A549 (cell line): Measurements from ENCODE around the gene ELOVL5. TPM values are rescaled to one million over a fixed set of nuclear protein-coding genes. Genes with fewer than 3 reads are reported as not detected.

Experiments
- ATAC-seq, 2 experiments: fragments of 200-7000 bp in 1 of 2; fragments of >200 bp in 1 of 2; cut with Nextera tagmentation in 1 of 2; cut with Tn5 transposase in 1 of 2; 3 replicates each; pipeline versions ENCODE4 v1.8.0 to v1.9.1; 2018 to 2020; ENCODE audit warnings: mild to moderate bottlenecking in 1 of 2, moderate library complexity in 1 of 2
- CTCF ChIA-PET: fragments of 300-600 bp; sonication (Branson Sonifier 250); formaldehyde crosslinking; extraction: SDS; loops from one replicate; lab custom pipeline; 2021; ENCODE audit warnings: antibody characterized with exemption, inconsistent platforms; lab: Yijun Ruan, JAX
- POLR2A ChIA-PET: fragments of 350-600 bp; formaldehyde crosslinking; extraction: SDS; loops from one replicate; lab custom pipeline; 2021; ENCODE audit warnings: antibody characterized with exemption, inconsistent platforms; lab: Yijun Ruan, JAX
- DNase-seq, 2 experiments: peaks; one replicate each; pipeline versions ENCODE4 v3.0.0 to v3.0.0-alpha.2; 2011 to 2016; ENCODE audit warnings: low read depth in 1 of 2, low spot score in 1 of 2
- FAIRE-seq: peaks from 2 replicates; lab custom pipeline; 2011; peaks lifted over from hg19 to GRCh38; lab: Jason Lieb, UNC
- H3K27ac ChIP-seq, 2 experiments: fragments of >200 bp; sonication (Bioruptor Twin); formaldehyde crosslinking; 3 replicates each; pipeline ENCODE4 v1.5.1; 2016 to 2017
- H3K4me1 ChIP-seq: fragments of >200 bp; sonication (Bioruptor Twin); formaldehyde crosslinking; 3 replicates; pipeline ENCODE4 v1.6.1; 2016
- H3K4me2 ChIP-seq: fragments of >200 bp; sonication (Bioruptor Twin); formaldehyde crosslinking; 3 replicates; pipeline ENCODE4 v1.6.1; 2016
- H3K4me3 ChIP-seq: fragments of >200 bp; sonication (Bioruptor Twin); formaldehyde crosslinking; 3 replicates; pipeline ENCODE4 v1.5.1; 2016
- H3K9me3 ChIP-seq: fragments of >200 bp; sonication (Bioruptor Twin); formaldehyde crosslinking; 3 replicates; pipeline ENCODE4 v1.6.1; 2016
- BHLHE40 ChIP-seq: IDR thresholded peaks from 2 replicates; pipeline ENCODE4 v1.6.1; 2012; ENCODE audit warnings: low read depth, low read length, inconsistent platforms
- CEBPB ChIP-seq, 2 experiments: fragments of >200 bp in 1 of 2; sonication (Bioruptor Twin) in 1 of 2; formaldehyde crosslinking in 1 of 2; IDR thresholded peaks; 2 replicates each; pipeline ENCODE4 v1.6.1; 2012 to 2016
- CHD2 ChIP-seq: fragments of 150-350 bp; IDR thresholded peaks from 2 replicates; pipeline ENCODE4 v1.6.1; 2014; ENCODE audit warnings: low read length; ENCODE audit not compliant: partially characterized antibody
- CHD4 ChIP-seq: fragments of 200-600 bp; sonication (generic); IDR thresholded peaks from 2 replicates; pipeline ENCODE4 v1.6.1; 2016; ENCODE audit warnings: antibody characterized with exemption, mild to moderate bottlenecking, borderline replicate concordance
- ELK1 ChIP-seq: fragments of 150-350 bp; IDR thresholded peaks from 2 replicates; pipeline ENCODE4 v1.6.1; 2014; ENCODE audit warnings: low read depth, mild to moderate bottlenecking, low read length
- EP300 ChIP-seq, 2 experiments: fragments of >200 bp; sonication (Bioruptor Twin); formaldehyde crosslinking; IDR thresholded peaks; 2 replicates in 1 of 2; 3 replicates in 1 of 2; pipeline ENCODE4 v1.6.1; 2016 to 2017
- ESRRA ChIP-seq: fragments of 150-350 bp; IDR thresholded peaks from 2 replicates; pipeline ENCODE4 v1.6.1; 2014; ENCODE audit warnings: mild to moderate bottlenecking, low read length, borderline replicate concordance
- FOSL2 ChIP-seq, 2 experiments: fragments of 450-650 bp in 1 of 2; fragments of >200 bp in 1 of 2; sonication (Bioruptor Twin) in 1 of 2; formaldehyde crosslinking; IDR thresholded peaks; 2 replicates each; pipeline versions ENCODE4 v1.5.0 to v1.6.1; 2016 to 2020; ENCODE audit warnings: mild to moderate bottlenecking in 1 of 2, moderate library complexity in 1 of 2
- FOXS1 ChIP-seq: fragments of 250-450 bp; sonication (Bioruptor Pico); IDR thresholded peaks from 2 replicates; pipeline ENCODE4 v1.5.0; 2020; ENCODE audit warnings: mild to moderate bottlenecking, moderate library complexity
- HEYL ChIP-seq: fragments of 250-450 bp; sonication (Bioruptor Pico); IDR thresholded peaks from 2 replicates; pipeline ENCODE4 v1.8.0; 2021; ENCODE audit warnings: mild to moderate bottlenecking, moderate library complexity
- HMGXB4 ChIP-seq: fragments of 250-450 bp; sonication (Bioruptor Pico); IDR thresholded peaks from 2 replicates; pipeline ENCODE4 v1.5.0; 2021; ENCODE audit warnings: mild to moderate bottlenecking, moderate library complexity, borderline replicate concordance
- HOXB13 ChIP-seq: fragments of 250-450 bp; sonication (Bioruptor Pico); IDR thresholded peaks from 2 replicates; pipeline ENCODE4 v1.5.0; 2020; ENCODE audit warnings: low read depth, mild to moderate bottlenecking, moderate library complexity
- HOXB5 ChIP-seq: fragments of 250-450 bp; sonication (Bioruptor Pico); IDR thresholded peaks from 2 replicates; pipeline ENCODE4 v1.5.0; 2020; ENCODE audit warnings: mild to moderate bottlenecking, moderate library complexity
- JUN ChIP-seq, 2 experiments: fragments of >200 bp; sonication (Bioruptor Twin); formaldehyde crosslinking; IDR thresholded peaks; 2 replicates in 1 of 2; 3 replicates in 1 of 2; pipeline ENCODE4 v1.6.1; 2016 to 2017
- KDM1A ChIP-seq: fragments of 200-600 bp; sonication (generic); IDR thresholded peaks from 2 replicates; pipeline ENCODE4 v1.6.1; 2016; ENCODE audit warnings: low read depth, mild to moderate bottlenecking
- MAFK ChIP-seq: fragments of 450-650 bp; IDR thresholded peaks from 2 replicates; pipeline ENCODE4 v1.6.1; 2014; ENCODE audit not compliant: partially characterized antibody
- MYC ChIP-seq: IDR thresholded peaks from 2 replicates; pipeline ENCODE4 v1.6.1; 2012; ENCODE audit warnings: mild to moderate bottlenecking, inconsistent platforms, low read length, improper control_type of control experiment, borderline replicate concordance
- PBX3 ChIP-seq: IDR thresholded peaks from 2 replicates; pipeline ENCODE4 v1.6.1; 2012
- PHF8 ChIP-seq: fragments of 200-600 bp; sonication (generic); IDR thresholded peaks from 2 replicates; pipeline ENCODE4 v1.6.1; 2016; ENCODE audit warnings: low read depth, mild to moderate bottlenecking, antibody characterized with exemption, moderate library complexity, borderline replicate concordance
- POLR2A ChIP-seq: IDR thresholded peaks from 2 replicates; pipeline ENCODE4 v1.6.1; 2012; ENCODE audit warnings: mild to moderate bottlenecking, low read length
- POLR2AphosphoS2 ChIP-seq: conservative IDR thresholded peaks from 2 replicates; pipeline ENCODE4 v1.6.1; 2012; ENCODE audit warnings: low read length, improper control_type of control experiment, inconsistent platforms
- RAD21 ChIP-seq, 2 experiments: fragments of >200 bp in 1 of 2; sonication (Bioruptor Twin) in 1 of 2; formaldehyde crosslinking in 1 of 2; IDR thresholded peaks in 1 of 2; conservative IDR thresholded peaks in 1 of 2; 2 replicates in 1 of 2; 3 replicates in 1 of 2; pipeline ENCODE4 v1.6.1; 2012 to 2018; ENCODE audit warnings: inconsistent platforms in 1 of 2
- RARB ChIP-seq: fragments of 250-450 bp; sonication (Bioruptor Pico); IDR thresholded peaks from 2 replicates; pipeline ENCODE4 v1.8.0; 2021; ENCODE audit warnings: mild to moderate bottlenecking, moderate library complexity
- REST ChIP-seq: fragments of 200-600 bp; sonication (generic); IDR thresholded peaks from 2 replicates; pipeline ENCODE4 v1.6.1; 2016; ENCODE audit warnings: antibody characterized with exemption, mild to moderate bottlenecking, moderate library complexity
- SREBF2 ChIP-seq: fragments of 450-650 bp; IDR thresholded peaks from 2 replicates; pipeline ENCODE4 v1.6.1; 2014; ENCODE audit warnings: mild to moderate bottlenecking, moderate library complexity
- TP53 ChIP-seq: fragments of 250-450 bp; sonication (Bioruptor Pico); IDR thresholded peaks from 2 replicates; pipeline ENCODE4 v1.5.0; 2021; ENCODE audit warnings: mild to moderate bottlenecking, moderate library complexity
- ZNF302 ChIP-seq: fragments of 250-450 bp; sonication (Bioruptor Pico); IDR thresholded peaks from 2 replicates; pipeline ENCODE4 v1.9.0; 2021; ENCODE audit warnings: inconsistent platforms, mild to moderate bottlenecking, moderate library complexity
- ZSCAN20 ChIP-seq: fragments of 250-450 bp; sonication (Bioruptor Pico); IDR thresholded peaks from 2 replicates; pipeline ENCODE4 v1.8.0; 2022; ENCODE audit warnings: mild to moderate bottlenecking, moderate library complexity
- WGBS: methylation state at CpG from one replicate; pipeline ENCODE4 v1.1.6; 2017; ENCODE audit errors: missing lambda C conversion rate; 5-methylcytosine and 5-hydroxymethylcytosine counted together
- polyA plus RNA-seq, 4 experiments: library from polyadenylated mRNA; depleted of rRNA in 3 of 4; stranded (reverse); fragments of >200 nt; fragmentation: RNase III in 1 of 4; extraction: RNeasy Plus Mini Kit Qiagen cat#74134 plus additional on column Dnase treatment in 1 of 4; gene quantifications; 2 replicates in 3 of 4; 3 replicates in 1 of 4; pipeline ENCODE4 v1.2.3, GENCODE V29; 2011 to 2017

Gene ELOVL5
- polyA plus RNA-seq, 2 of the 4 experiments (the other 2 are of a cell fraction): 90.9 to 95.4 TPM

GRCh38 chr6:53377289-53377688 lies 28.5 kb upstream of the ELOVL5 start (continued):
- no peak for TF ChIP-seq REST
- TF ChIP-seq HEYL (CRISPR knock-in tag): no peak
- no peak for TF ChIP-seq TP53
- no peak for TF ChIP-seq CHD2
- no peak for TF ChIP-seq HOXB5 (CRISPR knock-in tag)
- no peak for TF ChIP-seq FOSL2 (IDR thresholded peaks at IDR 0.05)
- no peak for TF ChIP-seq FOSL2 (CRISPR knock-in tag; IDR thresholded peaks at IDR 0.05)

- 76% methylated on average over 5 of the region's 5 CpGs for WGBS
- DNase-seq: no peak
- no peak for ATAC-seq
- Histone ChIP-seq H3K4me2 (no peak overlapping the region), H3K4me1 (no peaks in the 10 kb centered on the region), H3K27ac (no peak overlapping the region), H3K9me3 (no peaks in the 10 kb centered on the region), H3K4me3 (no peak overlapping the region)
- ChIA-PET CTCF (no interaction called here), POLR2A (no interaction called here)
- FAIRE-seq: no peak
- TF ChIP-seq CEBPB (IDR thresholded peaks at IDR 0.05) (no peak), FOXS1 (CRISPR knock-in tag) (no peak), HMGXB4 (CRISPR knock-in tag) (no peak), KDM1A (no peak), PBX3 (no peak), MYC (no peak), PHF8 (no peak), SREBF2 (no peak), ZSCAN20 (no peak), EP300 (IDR thresholded peaks at IDR 0.05) (no peak), RARB (CRISPR knock-in tag) (no peak), POLR2A (no peak), RAD21 (conservative IDR thresholded peaks at IDR 0.05 in 1 of 2, IDR thresholded peaks at IDR 0.05 in 1 of 2) (no peak)
Observed at GRCh38 chr6:53376661-53377226, 28.0 kb upstream of the ELOVL5 start.

- no peak for DNase-seq
- Histone ChIP-seq H3K9me3 (no peaks in the 10 kb centered on the region), H3K27ac (no peak overlapping the region), H3K4me3 (no peak overlapping the region), H3K4me2 (no peak overlapping the region), H3K4me1 (no peaks in the 10 kb centered on the region)
- no peak for FAIRE-seq
- ChIA-PET POLR2A (no interaction called here), CTCF (interaction anchor here (1.1 kb wide), 1 partner anchor 204 kb away, joined by 4 read pairs; no protein-coding TSS in a partner anchor)
- no peak for ATAC-seq
- no peak for TF ChIP-seq BHLHE40
- no peak for TF ChIP-seq MYC
- TF ChIP-seq TP53: no peak
- no peak for TF ChIP-seq PHF8
- no peak for TF ChIP-seq CHD4
- TF ChIP-seq POLR2AphosphoS2: no peak
- no peak for TF ChIP-seq HOXB5 (CRISPR knock-in tag)
- TF ChIP-seq ELK1: no peak
- TF ChIP-seq HOXB13 (CRISPR knock-in tag): no peak
- no peak for TF ChIP-seq JUN (IDR thresholded peaks at IDR 0.05)
- no peak for TF ChIP-seq ESRRA
- no peak for TF ChIP-seq ZNF302 (CRISPR knock-in tag)
- no peak for TF ChIP-seq MAFK
- TF ChIP-seq FOXS1 (CRISPR knock-in tag): no peak
Observed at GRCh38 chr6:53375847-53376246, 27.1 kb upstream of the ELOVL5 start.
